Calu3 (cell line): ENCODE results near the gene PLXNA4. TPM values are rescaled to one million over a fixed set of nuclear protein-coding genes. Genes with fewer than 3 reads are reported as not detected.

Experiments used
- BruUV-seq: library from RNA; stranded (reverse); fragments of 400-500 nt; replicated peaks from 2 replicates; lab custom pipeline; 2021; lab: Mats Ljungman, UMichigan
- CTCF ChIA-PET: fragments of 300-600 bp; sonication (Branson Sonifier 250); formaldehyde crosslinking; loops from one replicate; lab custom pipeline; 2022; ENCODE audit warnings: antibody characterized with exemption; lab: Charles Lee
- DNase-seq: peaks from one replicate; pipeline ENCODE4 v3.0.0; 2022
- H3K27ac Mint-ChIP-seq: one replicate; pipeline ENCODE4 v1.8.0; 2022; ENCODE audit warnings: mixed read lengths; ENCODE audit not compliant: unreplicated experiment
- H3K27me3 Mint-ChIP-seq: one replicate; pipeline ENCODE4 v1.8.0; 2022; ENCODE audit warnings: mixed read lengths; ENCODE audit not compliant: unreplicated experiment
- H3K36me3 Mint-ChIP-seq: one replicate; pipeline ENCODE4 v1.8.0; 2022; ENCODE audit warnings: mild to moderate bottlenecking, moderate library complexity, mixed read lengths; ENCODE audit not compliant: insufficient read depth, unreplicated experiment
- H3K4me1 Mint-ChIP-seq: one replicate; pipeline ENCODE4 v1.8.0; 2022; ENCODE audit warnings: mild to moderate bottlenecking, low read depth, mixed read lengths; ENCODE audit not compliant: unreplicated experiment
- H3K4me3 Mint-ChIP-seq: one replicate; pipeline ENCODE4 v1.8.0; 2022; ENCODE audit warnings: mild to moderate bottlenecking, low read depth, moderate library complexity, mixed read lengths; ENCODE audit not compliant: unreplicated experiment
- H3K9me3 Mint-ChIP-seq: one replicate; pipeline ENCODE4 v1.8.0; 2022; ENCODE audit warnings: low read depth, mixed read lengths; ENCODE audit not compliant: unreplicated experiment
- CTCF ChIP-seq: fragments of 200-600 bp; IDR thresholded peaks from one replicate; pipeline ENCODE4 v1.8.0; 2022; ENCODE audit warnings: antibody characterized with exemption; ENCODE audit not compliant: unreplicated experiment
- intact Hi-C: fragments of 100-400 bp; cut with micrococcal nuclease; formaldehyde crosslinking; loops from one replicate; pipeline ENCODE4 v1.10.0; 2022; ENCODE audit not compliant: unreplicated experiment
- total RNA-seq: library from RNA; stranded (reverse); gene quantifications from 2 replicates; pipeline ENCODE4 v1.2.3, GENCODE V29; 2022

The PLXNA4 gene
- total RNA-seq, 1 experiment from 2014 or later = not detected

GRCh38 chr7:132134814-132135445 lies 441.3 kb downstream of the PLXNA4 start:
- no peak for TF ChIP-seq CTCF
- Mint-ChIP-seq H3K27ac (no peak overlapping the region), H3K4me1 (no peaks in the 10 kb centered on the region), H3K4me3 (no peak overlapping the region), H3K9me3 (no peaks in the 10 kb centered on the region), H3K27me3 (peaks cover 64% of the 10 kb centered on the region), H3K36me3 (no peaks in the 10 kb centered on the region)
- CTCF ChIA-PET = no interaction called here
- intact Hi-C loops = no loop called here
- DNase-seq = no peak
- no TSS peak for BruUV-seq

- H3K36me3 Mint-ChIP-seq = no peaks in the 10 kb centered on the region
- H3K9me3 Mint-ChIP-seq = no peaks in the 10 kb centered on the region
- no peaks in the 10 kb centered on the region for H3K4me1 Mint-ChIP-seq
- no peak overlapping the region for H3K4me3 Mint-ChIP-seq
- peaks cover 72% of the 10 kb centered on the region for H3K27me3 Mint-ChIP-seq
- CTCF ChIA-PET = no interaction called here
- no TSS peak for BruUV-seq
- intact Hi-C loops = no loop called here
- H3K27ac Mint-ChIP-seq = no peak overlapping the region
- DNase-seq = no peak
- no peak for TF ChIP-seq CTCF
Measured at GRCh38 chr7:132133501-132133900, 442.8 kb downstream of the PLXNA4 start.

- no TSS peak for BruUV-seq
- Mint-ChIP-seq H3K9me3 (peaks cover 3% of the 10 kb centered on the region), H3K4me3 (no peak overlapping the region), H3K27ac (no peak overlapping the region), H3K4me1 (no peaks in the 10 kb centered on the region), H3K27me3 (peaks cover 77% of the 10 kb centered on the region), H3K36me3 (no peaks in the 10 kb centered on the region)
- no peak for TF ChIP-seq CTCF
- DNase-seq = no peak
- CTCF ChIA-PET = no interaction called here
- intact Hi-C loops = no loop called here
Measured at GRCh38 chr7:132131196-132131595, 445.1 kb downstream of the PLXNA4 start.

GRCh38 chr7:132130497-132130896 lies 445.8 kb downstream of the PLXNA4 start:
- peaks cover 84% of the 10 kb centered on the region for H3K27me3 Mint-ChIP-seq
- no peaks in the 10 kb centered on the region for H3K36me3 Mint-ChIP-seq
- no peak overlapping the region for H3K27ac Mint-ChIP-seq
- intact Hi-C loops = no loop called here
- no TSS peak for BruUV-seq
- CTCF ChIA-PET = no interaction called here
- H3K9me3 Mint-ChIP-seq = peaks cover 3% of the 10 kb centered on the region
- no peak overlapping the region for H3K4me3 Mint-ChIP-seq
- H3K4me1 Mint-ChIP-seq = no peaks in the 10 kb centered on the region
- no peak for TF ChIP-seq CTCF
- DNase-seq = no peak
